ENCODE measurements around the gene VMAC.

VMAC gene

DNA sequence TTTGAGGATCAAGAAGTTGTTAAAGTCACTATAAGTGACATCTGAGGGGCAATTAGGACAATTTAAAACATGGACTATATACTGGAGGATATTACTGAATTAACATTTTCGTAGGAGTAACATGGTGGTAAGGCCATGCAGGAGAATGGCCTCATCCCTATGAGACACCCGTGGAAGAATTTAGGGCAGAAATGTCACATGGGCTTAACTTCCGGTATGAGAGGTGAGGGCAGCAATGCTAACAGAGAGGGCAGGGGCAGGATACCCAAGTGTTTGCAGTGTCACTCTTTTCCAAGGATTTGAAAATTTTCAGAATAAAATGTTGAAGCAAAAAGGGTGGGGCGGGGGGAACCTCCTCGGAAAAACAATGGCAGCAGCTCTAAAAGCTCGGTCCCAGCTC, 49.6 kb downstream of the VMAC start:
- no peak for DNase-seq

DNA sequence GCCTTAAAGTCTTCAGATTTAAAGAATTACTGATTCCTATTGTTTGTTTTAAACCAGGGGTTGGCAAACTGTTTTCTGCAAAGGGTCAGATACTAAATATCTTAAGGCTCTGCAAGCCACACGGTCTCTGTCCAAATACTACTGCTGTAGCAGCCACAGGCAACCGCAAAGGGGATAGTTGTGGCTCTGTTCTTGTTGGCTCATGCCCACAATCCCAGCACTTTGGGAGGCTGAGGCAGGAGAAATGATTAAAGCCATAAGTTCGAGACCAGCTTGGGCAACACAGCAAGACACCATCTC, 50.9 kb downstream of the VMAC start:
- DNase-seq: no peak

DNA sequence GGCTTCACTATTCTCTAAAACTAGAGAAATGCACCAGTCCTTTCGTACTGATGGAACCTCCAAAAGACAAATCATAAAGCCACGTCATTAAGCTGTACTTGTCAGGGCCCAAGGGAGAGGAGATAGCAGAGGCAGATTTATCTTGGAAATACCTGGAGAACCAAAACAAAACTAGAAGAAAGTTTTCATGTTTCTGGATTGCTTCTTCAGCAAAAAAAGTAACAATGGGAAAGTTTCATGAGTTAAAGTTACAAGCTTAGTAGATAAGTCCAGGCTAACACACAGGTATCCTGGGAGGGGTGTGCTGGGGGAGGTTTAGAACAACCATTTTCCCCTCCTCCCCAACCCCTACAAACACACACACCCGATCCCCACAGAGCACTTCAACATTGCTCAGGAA, 51.7 kb downstream of the VMAC start:
- no peak for DNase-seq

DNA sequence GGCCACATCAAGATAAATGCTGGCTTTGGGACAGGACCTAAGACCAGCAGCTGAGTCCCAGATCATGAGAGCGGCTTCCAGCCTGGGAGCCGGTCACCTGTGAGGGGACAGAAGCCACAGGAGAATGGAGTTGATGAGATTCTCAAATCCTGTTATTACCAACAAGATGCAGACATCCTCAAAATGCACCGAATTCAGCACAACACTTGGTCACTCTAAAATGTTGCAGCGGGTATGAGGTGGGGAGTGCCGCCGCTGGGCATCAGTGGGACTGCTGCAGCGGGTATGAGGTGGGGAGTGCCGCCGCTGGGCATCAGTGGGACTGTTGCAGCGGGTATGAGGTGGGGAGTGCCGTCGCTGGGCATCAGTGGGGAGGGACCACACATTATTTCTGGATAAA, 52.1 kb downstream of the VMAC start:
- DNase-seq: no peak

DNA sequence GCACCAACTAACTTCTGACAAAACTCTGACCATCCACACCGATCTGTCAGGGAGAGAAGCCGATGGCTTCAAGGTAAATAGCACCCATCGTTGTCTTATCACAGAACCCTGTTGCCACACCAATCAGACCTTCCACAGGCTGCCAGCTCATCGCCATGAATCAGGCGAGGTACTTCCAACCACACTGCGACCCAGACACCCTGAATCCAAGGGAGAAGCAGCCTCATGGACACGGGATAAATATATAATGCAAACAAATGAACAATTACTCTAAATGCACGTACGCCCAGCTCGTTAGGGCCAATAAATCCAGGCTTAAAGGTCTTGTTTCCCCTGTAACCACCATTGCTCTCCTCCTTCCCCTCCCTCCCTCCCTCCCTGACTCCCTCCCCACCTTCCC, 52.5 kb downstream of the VMAC start:
- no peak for DNase-seq

DNA sequence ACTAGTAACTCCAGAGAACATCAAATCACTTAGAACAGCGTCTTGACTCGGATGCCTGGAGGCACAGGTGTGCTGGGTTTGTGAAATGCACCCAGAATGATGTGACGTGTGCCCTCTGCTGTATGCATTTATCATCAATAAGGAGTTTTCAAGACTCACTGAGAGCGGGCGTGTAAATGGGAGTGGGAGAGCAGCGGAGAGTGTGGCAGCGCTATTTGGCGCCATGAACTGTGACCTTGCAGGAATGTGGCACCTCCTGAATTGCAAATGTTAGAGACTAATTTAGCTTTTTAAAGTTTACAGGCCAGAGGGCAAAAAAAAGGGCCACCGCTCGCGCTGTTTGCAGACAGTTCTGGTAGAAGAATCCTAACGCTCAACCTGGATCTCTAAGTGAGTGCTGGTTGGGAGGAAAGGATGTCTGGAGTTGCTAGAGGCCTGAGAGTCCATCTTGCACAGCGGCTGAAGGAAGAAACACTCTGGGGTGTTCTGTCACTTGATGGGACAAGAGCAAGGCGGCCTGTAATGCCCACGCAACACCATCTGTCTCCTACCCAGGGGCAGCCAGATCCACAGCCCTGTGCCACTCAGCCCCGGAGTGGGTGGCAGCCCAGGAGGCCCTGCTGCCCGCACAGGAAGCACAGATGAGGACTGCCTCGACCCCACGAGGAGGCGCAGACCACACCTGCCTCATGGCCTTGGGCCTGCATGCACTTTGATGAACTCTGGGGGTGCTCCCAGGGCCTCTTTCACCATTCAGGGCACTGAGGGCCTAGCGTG, 53.6 kb downstream of the VMAC start:
- DNase-seq: no peak

DNA sequence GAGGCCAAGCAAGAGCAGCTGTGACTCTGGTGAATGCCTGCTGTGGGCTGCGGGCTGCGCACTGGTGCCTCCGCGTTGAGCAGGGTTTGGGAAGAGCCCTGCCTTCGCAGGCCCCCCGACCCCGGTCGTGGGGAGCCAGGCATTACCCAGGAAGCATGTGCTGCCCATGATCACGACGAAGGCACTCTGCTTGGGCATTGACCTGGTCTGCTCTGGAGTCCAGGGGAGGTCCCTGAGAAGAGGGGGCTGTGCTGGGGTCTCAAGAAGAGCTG, 54.1 kb downstream of the VMAC start:
- DNase-seq: no peak

DNA sequence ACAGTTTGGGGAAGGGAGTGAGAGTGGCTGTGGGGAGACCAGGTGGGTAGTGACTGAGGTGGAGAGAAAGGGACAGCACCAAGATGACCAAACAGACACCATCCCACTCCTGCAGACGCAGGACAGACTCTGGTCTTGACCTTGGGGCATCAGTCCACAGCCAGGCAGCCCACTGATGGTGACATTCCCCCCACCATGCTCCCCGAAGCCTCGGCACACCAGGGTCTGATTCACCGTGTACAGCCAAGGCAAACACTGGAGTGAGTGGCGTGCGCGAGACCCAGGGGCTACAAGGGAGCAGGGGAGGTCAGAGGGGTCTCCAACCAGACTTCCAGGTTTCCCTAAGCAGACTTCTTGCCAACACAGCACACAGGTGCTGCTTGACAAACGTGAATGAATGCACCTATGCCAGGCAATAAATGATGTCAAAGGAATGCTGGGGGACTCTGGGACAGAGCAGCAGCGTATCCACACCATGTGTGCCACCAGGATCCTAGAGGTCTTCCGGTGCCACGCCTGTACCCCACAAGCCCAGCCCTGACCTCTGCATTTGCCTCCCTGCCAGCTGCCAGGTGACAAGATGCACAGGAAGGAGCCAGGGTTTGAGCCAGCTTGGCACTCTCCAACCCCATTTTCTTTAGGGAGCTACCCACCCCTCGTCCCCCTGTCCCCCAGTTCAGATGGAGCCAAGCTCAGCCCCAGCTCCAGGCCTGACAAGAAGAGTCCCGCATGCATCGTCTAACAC, 54.8 kb downstream of the VMAC start:
- no peak for DNase-seq
